Stimulated activated CD8-positive, alpha-beta memory T cell treated with anti-CD3 and anti-CD28 coated beads, Interleukin-4, amount 100 ng/mL, for 1 hour (primary cell): ENCODE data around the gene CDC42BPG.
"Not testable (repeated sequence)": the region's sequence is repeated elsewhere in the genome, so short reads cannot be mapped to it uniquely, and the experiment has no call there.

ENCODE experiments used
- DNase-seq, 2 donors: peaks; one replicate each; pipeline ENCODE4 v3.0.0-alpha.2; 2020; ENCODE audit warnings: low read depth in 2 of 2, low spot score in 1 of 2

The CDC42BPG gene

GRCh38 chr11:64834723-64835615 is 9.5 kb downstream of the CDC42BPG start:
- no peak for DNase-seq

GRCh38 chr11:64834031-64834722 is 10.3 kb downstream of the CDC42BPG start:
- DNase-seq, result no peak

GRCh38 chr11:64833509-64833908 is 10.9 kb downstream of the CDC42BPG start:
- DNase-seq, result no peak

- DNase-seq, result no peak
These were observed 11.3 kb downstream of the CDC42BPG start for GRCh38 chr11:64833198-64833502.

- DNase-seq, result no peak
These were observed 11.8 kb downstream of the CDC42BPG start for GRCh38 chr11:64832467-64833197.

- no peak for DNase-seq
These were observed 13.0 kb downstream of the CDC42BPG start for GRCh38 chr11:64831411-64831891.

GRCh38 chr11:64829536-64830251 is 14.8 kb downstream of the CDC42BPG start:
- no peak for DNase-seq

- DNase-seq, result no peak
These were observed 17.0 kb downstream of the CDC42BPG start for GRCh38 chr11:64827451-64827839.

GRCh38 chr11:64826578-64827450 is 17.6 kb downstream of the CDC42BPG start:
- no peak for DNase-seq

GRCh38 chr11:64826062-64826461 is 18.4 kb downstream of the CDC42BPG start:
- no peak for DNase-seq

- no peak for DNase-seq
These were observed 20.8 kb downstream of the CDC42BPG start for GRCh38 chr11:64823568-64824119.

- DNase-seq, result no peak
These were observed 27.0 kb downstream of the CDC42BPG start for GRCh38 chr11:64817476-64817875.

- DNase-seq, result not testable (repeated sequence)
These were observed 29.0 kb downstream of the CDC42BPG start for GRCh38 chr11:64815433-64815832.

GRCh38 chr11:64814712-64815187 is 29.7 kb downstream of the CDC42BPG start:
- DNase-seq, result no peak

- no peak for DNase-seq
These were observed 30.6 kb downstream of the CDC42BPG start for GRCh38 chr11:64813826-64814225.

- DNase-seq, result peak in 1 of 2 donors; percentile 22
These were observed 33.6 kb downstream of the CDC42BPG start for GRCh38 chr11:64810891-64811272.

- DNase-seq, result peak; percentile 41 to 48
These were observed 34.1 kb downstream of the CDC42BPG start, which contains the start of gene MEN1 for GRCh38 chr11:64810271-64810890. MEN1 (minus strand) TSS chr11:64810551; CDS start chr11:64810109, 442 bp downstream.

GRCh38 chr11:64809781-64810241 is 34.6 kb downstream of the CDC42BPG start:
- no peak for DNase-seq

- no peak for DNase-seq
These were observed 39.0 kb downstream of the CDC42BPG start for GRCh38 chr11:64805481-64805880.
